GM12878 (cell line): ENCODE results near the gene ZNF513. TPM values are rescaled to one million over a fixed set of nuclear protein-coding genes. Genes with fewer than 3 reads are reported as not detected.

Experiments used
- GATAD2B ChIP-seq: fragments of 450-650 bp; conservative IDR thresholded peaks from 2 replicates; pipeline ENCODE4 v1.6.1; 2017; ENCODE audit warnings: low read depth, mild to moderate bottlenecking, moderate library complexity
- KAT2A ChIP-seq: conservative IDR thresholded peaks from 2 replicates; pipeline ENCODE4 v1.6.1; 2011; ENCODE audit warnings: low read depth, low read length; ENCODE audit not compliant: control insufficient read depth
- NR2F1 ChIP-seq: fragments of 450-650 bp; conservative IDR thresholded peaks from 2 replicates; pipeline ENCODE4 v1.6.1; 2017; ENCODE audit warnings: mild to moderate bottlenecking
- PBX3 ChIP-seq: IDR thresholded peaks from 2 replicates; pipeline ENCODE4 v1.6.1; 2011; ENCODE audit warnings: mild to moderate bottlenecking, low read depth, low read length, moderate library complexity; ENCODE audit not compliant: insufficient replicate concordance
- SMAD1 ChIP-seq: fragments of 450-650 bp; IDR thresholded peaks from 2 replicates; pipeline ENCODE4 v1.6.1; 2018; ENCODE audit warnings: mild to moderate bottlenecking, low read depth; ENCODE audit not compliant: partially characterized antibody
- SMC3 ChIP-seq: IDR thresholded peaks from 2 replicates; pipeline ENCODE4 v1.6.1; 2011; ENCODE audit warnings: low read length, improper control_type of control experiment, borderline replicate concordance
- ZNF217 ChIP-seq: fragments of 450-650 bp; IDR thresholded peaks from 2 replicates; pipeline ENCODE4 v1.6.1; 2017; ENCODE audit warnings: antibody characterized with exemption, mild to moderate bottlenecking
- ZNF24 ChIP-seq: fragments of 450-650 bp; IDR thresholded peaks from 2 replicates; pipeline ENCODE4 v1.6.1; 2017; ENCODE audit warnings: antibody characterized with exemption, mild to moderate bottlenecking
- polyA plus RNA-seq, 11 experiments: library from polyadenylated mRNA; depleted of rRNA in 4 of 11; unstranded in 6 of 11; stranded (reverse) in 5 of 11; fragments of >200 nt; fragmentation: Nextera tagmentation in 4 of 11; fragmentation: Illumina TruSeq in 1 of 11; extraction: Ambion mirVana in 4 of 11; extraction: Trizol in 1 of 11; gene quantifications; 1 replicate in 1 of 11; 2 replicates in 10 of 11; pipeline versions ENCODE4 v1.2.1 to v1.2.3, GENCODE V29; 2011 to 2016; ENCODE audit warnings: inconsistent platforms in 2 of 11, missing spikeins in 2 of 11, low read depth in 1 of 11
- total RNA-seq, 4 experiments: library from RNA; depleted of rRNA in 3 of 4; stranded (reverse); fragments of >200 nt in 3 of 4; fragmentation: Illumina TruSeq in 1 of 4; extraction: Trizol in 1 of 4; gene quantifications; 2 replicates each; pipeline versions ENCODE4 v1.2.1 to v1.2.3, GENCODE V29; 2013 to 2021

Gene ZNF513
- total and polyA plus RNA-seq, 10 of the 15 experiments (the other 5 are each of a cell fraction or from before 2014, with no cell fraction given): 0.06 to 16.4 (median 5.6) TPM

GRCh38 chr2:27370816-27371620 lies 9.5 kb downstream of the ZNF513 start (continued):
- TF ChIP-seq PBX3: no peak
- no peak for TF ChIP-seq NR2F1
- TF ChIP-seq ZNF217: no peak
- no peak; the same call in 1 of the 2 replicates for TF ChIP-seq GATAD2B
- no peak for TF ChIP-seq KAT2A
- TF ChIP-seq ZNF24: no peak
- TF ChIP-seq SMC3: no peak
- TF ChIP-seq SMAD1: no peak
